ENCODE results near the gene NRAP.

The NRAP gene

DNA sequence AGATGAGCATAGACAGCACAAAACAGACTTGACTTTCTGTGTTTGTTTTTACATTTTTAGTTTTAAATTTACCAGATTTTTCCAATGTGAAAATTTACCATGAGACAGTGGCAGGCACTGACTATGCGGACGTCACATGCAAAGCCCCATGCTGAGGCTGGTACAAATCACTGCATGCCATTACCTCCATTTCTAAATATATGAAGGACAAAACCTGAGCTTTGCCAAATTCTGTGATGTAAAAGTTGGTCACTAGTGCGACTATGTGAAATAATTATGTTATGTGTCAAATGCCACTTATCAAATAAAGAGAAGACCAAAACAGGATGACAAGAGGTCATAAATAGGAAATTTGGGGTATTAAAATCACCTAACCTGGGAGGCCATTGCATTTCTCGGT lies 22.1 kb downstream of the NRAP start:
- DNase-seq (ENCODE audit: low spot score), result no peak

DNA sequence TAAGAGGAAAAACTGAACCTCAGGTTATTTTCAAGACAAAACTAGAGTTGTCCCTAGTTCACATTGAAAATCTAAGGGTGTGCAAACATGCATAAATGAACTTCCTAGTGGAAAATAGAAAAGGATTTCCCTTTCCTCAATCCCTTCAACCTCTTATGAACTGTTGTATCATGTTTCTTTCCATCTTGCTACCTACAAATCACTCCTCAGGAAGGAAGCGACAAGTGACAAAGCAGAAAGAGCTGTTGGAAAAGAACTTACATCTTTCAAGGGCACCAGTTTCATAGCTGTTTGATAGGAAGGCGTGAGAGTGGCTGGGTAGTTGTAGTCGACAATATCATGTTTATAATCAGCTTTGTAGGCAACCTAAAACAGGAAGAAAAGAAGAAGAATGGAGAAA lies 23.9 kb downstream of the NRAP start:
- DNase-seq (ENCODE audit: low spot score), result no peak

GRCh38 chr10:113631684-113632367 lies 32.0 kb downstream of the NRAP start:
- no peak for DNase-seq (ENCODE audit: low spot score)

DNA sequence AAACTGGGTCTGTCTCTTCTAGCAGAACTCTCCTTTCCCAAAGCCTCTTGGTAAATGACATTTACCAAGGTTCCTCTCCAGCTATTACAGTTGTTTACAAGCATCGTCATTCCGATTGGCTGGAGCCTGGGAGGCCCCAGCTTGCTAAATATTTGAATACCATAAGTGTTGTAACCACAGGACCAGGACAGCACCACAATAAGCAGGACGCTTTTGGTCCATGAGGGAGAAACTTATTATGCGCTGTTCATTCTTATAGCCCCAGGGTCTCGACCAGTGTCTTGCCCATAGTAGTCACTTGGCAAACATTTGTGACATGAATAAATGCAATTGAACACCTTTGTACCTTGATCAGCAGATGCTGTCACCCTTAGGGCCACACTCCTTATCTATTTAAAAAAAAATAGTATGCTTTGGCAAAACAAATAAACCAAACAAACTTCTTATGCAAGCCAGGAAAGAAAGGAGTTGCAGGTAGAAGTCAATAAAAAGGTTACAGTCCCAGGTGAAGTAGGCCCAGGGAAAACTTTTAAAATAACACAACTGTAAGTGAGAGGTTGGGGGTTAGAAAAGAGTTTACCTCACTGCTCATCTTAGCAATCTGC lies 32.8 kb downstream of the NRAP start:
- DNase-seq (ENCODE audit: low spot score), result no peak

GRCh38 chr10:113628607-113629153 lies 35.2 kb downstream of the NRAP start:
- no peak for DNase-seq (ENCODE audit: low spot score)

DNA sequence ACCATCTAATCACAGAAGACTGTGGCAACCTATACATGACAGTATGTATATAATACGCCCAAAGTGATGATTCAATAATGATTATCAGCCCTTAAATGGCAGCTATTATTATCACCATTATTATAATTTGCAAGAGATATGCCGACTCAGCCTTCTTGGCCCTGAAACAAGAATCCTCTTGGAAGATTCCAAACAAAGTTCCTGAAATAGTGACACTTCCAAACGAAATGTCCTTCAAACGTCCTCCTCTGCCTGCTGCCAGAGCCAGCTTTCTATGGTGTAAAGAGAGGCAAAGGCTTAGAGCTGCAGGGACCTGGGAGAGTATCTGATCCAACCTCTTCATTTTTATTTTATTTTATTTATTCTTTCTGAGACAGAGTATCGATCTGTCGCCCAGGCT lies 36.0 kb downstream of the NRAP start:
- no peak for DNase-seq (ENCODE audit: low spot score)

GRCh38 chr10:113626809-113627355 lies 37.0 kb downstream of the NRAP start:
- DNase-seq (ENCODE audit: low spot score), result no peak

DNA sequence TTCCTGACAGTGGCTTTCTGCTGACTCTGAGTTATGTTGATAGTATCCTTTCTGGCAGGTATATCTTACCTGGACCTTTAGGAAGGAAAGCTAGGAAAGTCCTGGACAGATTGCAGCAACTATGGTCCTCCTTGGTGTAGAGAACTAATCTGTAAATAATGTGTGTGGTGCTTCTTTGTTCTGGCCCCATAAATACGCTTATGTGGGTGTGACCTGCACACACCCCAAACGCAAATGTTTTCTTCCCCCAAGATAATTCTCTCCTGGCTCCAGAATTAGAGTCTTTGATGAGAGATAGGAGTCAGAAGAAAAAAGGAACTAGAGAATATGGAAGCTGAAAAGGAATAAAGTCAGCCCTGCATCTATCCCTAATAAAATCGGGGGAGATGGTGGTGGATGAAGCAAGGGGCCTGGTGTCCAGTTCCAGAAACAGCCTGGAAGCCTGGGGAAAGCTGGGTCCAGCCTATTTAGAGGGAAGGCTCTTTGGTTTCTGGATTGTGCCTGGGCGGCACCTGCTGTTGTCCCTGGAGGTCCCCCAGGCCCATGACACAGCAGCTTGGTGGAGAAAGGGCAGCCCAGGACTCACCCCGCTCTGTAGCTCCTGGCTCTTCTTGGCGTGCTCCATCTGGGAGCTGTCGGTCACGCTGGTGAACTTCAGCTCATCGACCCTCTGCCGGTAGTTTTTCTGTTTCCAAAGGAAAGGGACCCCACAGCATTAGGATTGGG lies 38.2 kb downstream of the NRAP start:
- DNase-seq (ENCODE audit: low spot score), result no peak

DNA sequence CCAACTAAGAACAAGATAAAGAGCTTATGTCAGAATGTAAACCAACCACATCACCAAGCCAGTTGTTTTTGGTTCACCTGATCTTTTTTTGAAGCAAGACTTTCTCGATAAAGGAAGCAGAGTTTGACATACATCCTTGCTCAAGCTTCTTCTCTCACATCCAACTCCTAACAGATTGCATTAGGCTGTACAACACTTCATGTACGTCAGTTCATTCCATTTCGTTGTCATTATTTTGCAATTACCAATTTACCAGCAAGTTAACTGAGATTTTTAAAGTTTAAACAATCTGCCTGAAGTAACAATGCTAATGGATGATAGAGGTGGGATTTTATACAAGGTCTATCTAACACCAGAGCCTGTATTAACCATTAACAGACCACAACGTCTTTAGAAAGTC lies 41.0 kb downstream of the NRAP start:
- DNase-seq (ENCODE audit: low spot score), result no peak

DNA sequence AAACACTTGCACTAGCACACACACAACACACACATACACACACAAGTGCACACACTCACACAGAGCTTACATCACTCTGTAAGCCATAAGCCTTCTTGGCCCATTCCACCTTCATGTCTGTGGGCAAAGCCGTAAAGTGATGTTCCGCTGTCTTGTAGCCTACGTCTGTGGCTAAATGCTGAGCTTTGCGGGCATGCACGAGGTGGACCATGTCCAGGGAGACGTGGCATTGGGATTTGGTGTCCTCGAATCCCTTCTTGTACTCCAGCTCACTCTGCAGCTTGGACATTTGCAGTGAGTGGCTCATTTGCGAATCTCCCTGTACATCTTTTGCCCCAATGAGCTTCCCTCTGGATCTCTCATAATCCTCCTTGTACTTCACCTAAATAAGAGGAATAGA lies 42.0 kb downstream of the NRAP start:
- DNase-seq (ENCODE audit: low spot score), result no peak

GRCh38 chr10:113620936-113621335 lies 42.9 kb downstream of the NRAP start:
- no peak for DNase-seq (ENCODE audit: low spot score)

GRCh38 chr10:113620511-113620910 lies 43.3 kb downstream of the NRAP start:
- DNase-seq (ENCODE audit: low spot score), result no peak

- no peak for DNase-seq (ENCODE audit: low spot score)
These were observed 44.4 kb downstream of the NRAP start for GRCh38 chr10:113619401-113619800.

- no peak for DNase-seq (ENCODE audit: low spot score)
These were observed 45.5 kb downstream of the NRAP start for GRCh38 chr10:113618338-113618737.

GRCh38 chr10:113617086-113617485 lies 46.8 kb downstream of the NRAP start:
- DNase-seq (ENCODE audit: low spot score), result no peak

GRCh38 chr10:113616244-113617074 lies 47.4 kb downstream of the NRAP start:
- no peak for DNase-seq (ENCODE audit: low spot score)

DNA sequence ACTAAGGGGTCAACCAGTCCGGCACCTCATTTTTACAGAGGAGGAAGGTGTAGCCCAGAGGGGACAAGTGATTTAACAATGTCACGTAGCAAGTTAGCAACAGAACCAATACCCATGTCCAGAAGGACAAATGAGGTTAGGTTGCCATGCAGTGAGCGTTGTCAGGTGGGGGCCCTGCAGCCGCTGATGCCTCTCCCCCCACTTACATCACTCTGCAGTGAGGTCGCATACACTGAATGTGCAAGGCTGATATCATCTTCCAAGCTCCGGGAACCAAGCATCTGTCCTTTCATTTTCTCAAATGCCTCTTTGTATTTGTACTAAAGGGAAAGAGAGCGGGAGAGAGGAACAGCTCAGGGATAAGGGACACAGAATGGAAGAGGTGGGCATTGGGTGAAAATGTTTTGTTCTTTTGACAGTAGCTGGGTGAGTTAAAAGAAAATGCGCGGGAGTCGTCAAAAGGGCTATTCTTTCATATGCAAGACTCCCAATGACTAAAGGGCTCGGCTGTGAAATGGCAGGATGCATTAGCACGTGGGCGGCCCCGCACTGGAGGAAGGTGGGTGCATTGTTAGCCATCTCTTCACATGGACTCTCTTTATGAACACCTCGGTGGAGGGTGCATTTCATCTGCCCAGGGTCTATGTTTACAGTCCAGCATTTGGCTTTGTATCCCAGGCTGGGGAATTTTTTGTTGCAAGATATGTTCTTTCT lies 49.7 kb downstream of the NRAP start:
- DNase-seq (ENCODE audit: low spot score), result no peak

DNA sequence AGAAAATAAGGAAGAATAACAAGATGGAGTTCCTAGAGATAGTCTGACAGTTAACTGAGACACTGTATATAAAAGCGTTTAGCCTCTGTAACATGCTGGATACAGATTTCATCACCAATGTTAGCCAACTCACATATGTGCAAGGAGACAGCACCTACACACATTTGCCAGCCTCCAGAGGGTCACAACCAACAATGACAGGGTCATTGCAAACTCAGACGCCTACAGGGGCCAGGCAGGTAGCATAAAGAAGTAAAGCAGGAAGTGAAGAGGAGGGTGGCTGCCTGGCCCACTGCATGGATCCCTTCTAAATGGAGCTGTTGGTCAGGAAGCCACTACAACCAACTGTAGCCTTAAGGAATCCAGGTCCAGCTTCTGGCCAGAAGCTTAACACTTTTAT lies 50.4 kb downstream of the NRAP start:
- DNase-seq (ENCODE audit: low spot score), result no peak

GRCh38 chr10:113612154-113612553 lies 51.7 kb downstream of the NRAP start:
- no peak for DNase-seq (ENCODE audit: low spot score)

- no peak for DNase-seq (ENCODE audit: low spot score)
These were observed 52.9 kb downstream of the NRAP start for GRCh38 chr10:113610631-113611601.

Data from SW480 (cell line).